Smooth muscle cell (in vitro differentiated cells): ENCODE measurements around the gene MYO3A. TPM values are rescaled to one million over a fixed set of nuclear protein-coding genes. Genes with fewer than 3 reads are reported as not detected.
"Not testable (repeated sequence)": the region's sequence is repeated elsewhere in the genome, so short reads cannot be mapped to it uniquely, and the experiment has no call there.

Source experiments
- DNase-seq: peaks from one replicate; lab custom pipeline; 2025; ENCODE audit not compliant: unreplicated experiment; lab: John Stamatoyannopoulos, UW
- H2AFZ ChIP-seq: fragments of 200-600 bp; sonication (generic); 2 replicates; pipeline ENCODE4 v1.6.0; 2016; ENCODE audit warnings: antibody characterized with exemption, low read depth, mild to moderate bottlenecking
- H3F3A ChIP-seq: fragments of 200-600 bp; sonication (generic); 2 replicates; pipeline ENCODE4 v1.6.0; 2017; ENCODE audit warnings: antibody characterized with exemption, low read depth
- H3K27ac ChIP-seq: fragments of 200-600 bp; sonication (generic); 2 replicates; pipeline ENCODE4 v1.5.1; 2016; ENCODE audit warnings: low read depth, mild to moderate bottlenecking
- H3K27me3 ChIP-seq: fragments of 200-600 bp; sonication (generic); 2 replicates; pipeline ENCODE4 v1.6.1; 2016; ENCODE audit warnings: low read depth, mild to moderate bottlenecking
- H3K36me3 ChIP-seq: fragments of 200-600 bp; sonication (generic); 2 replicates; pipeline ENCODE4 v1.5.1; 2016; ENCODE audit warnings: low read depth
- H3K4me1 ChIP-seq: fragments of 200-600 bp; sonication (generic); 2 replicates; pipeline ENCODE4 v1.5.1; 2016; ENCODE audit warnings: low read depth
- H3K4me2 ChIP-seq: fragments of 200-600 bp; sonication (generic); 2 replicates; pipeline ENCODE4 v1.6.0; 2016; ENCODE audit warnings: mild to moderate bottlenecking
- H3K4me3 ChIP-seq: fragments of 200-600 bp; sonication (generic); 2 replicates; pipeline ENCODE4 v1.5.1; 2016; ENCODE audit warnings: mild to moderate bottlenecking
- H3K79me2 ChIP-seq: fragments of 200-600 bp; sonication (generic); 2 replicates; pipeline ENCODE4 v1.6.0; 2016; ENCODE audit warnings: low read depth, mild to moderate bottlenecking
- H3K9ac ChIP-seq: fragments of 200-600 bp; sonication (generic); 2 replicates; pipeline ENCODE4 v1.6.0; 2016; ENCODE audit warnings: low read depth
- H3K9me3 ChIP-seq: fragments of 200-600 bp; sonication (generic); replicated peaks from 2 replicates; pipeline ENCODE4 v1.5.1; 2016; ENCODE audit warnings: low read depth
- H4K20me1 ChIP-seq: fragments of 200-600 bp; sonication (generic); 2 replicates; pipeline ENCODE4 v1.6.0; 2016; ENCODE audit warnings: low read depth
- CTCF ChIP-seq: fragments of 200-600 bp; sonication (generic); IDR thresholded peaks from 2 replicates; pipeline ENCODE4 v1.5.1; 2017; ENCODE audit warnings: borderline replicate concordance, mild to moderate bottlenecking, antibody characterized with exemption; ENCODE audit not compliant: insufficient read depth, poor library complexity, severe bottlenecking
- WGBS: methylation state at CpG from one replicate; pipeline ENCODE4 v1.1.7; 2016; ENCODE audit warnings: low lambda C conversion rate; 5-methylcytosine and 5-hydroxymethylcytosine counted together
- polyA plus RNA-seq: library from polyadenylated mRNA; unstranded; fragments of >200 nt; fragmentation: Nextera tagmentation; extraction: Ambion mirVana; gene quantifications from 2 replicates; pipeline ENCODE4 v1.2.1, GENCODE V29; 2016
- total RNA-seq: library from RNA; depleted of rRNA; stranded (reverse); fragments of >200 nt; gene quantifications from 2 replicates; pipeline ENCODE4 v1.2.3, GENCODE V29; 2014

MYO3A gene
- total and polyA plus RNA-seq, 2 experiments from 2014 or later, result not detected

- DNase-seq, result no peak
- no peaks in the 10 kb centered on the region for H3K79me2 ChIP-seq
- H3K9ac ChIP-seq, result no peak overlapping the region
- H3K27ac ChIP-seq, result no peak overlapping the region
- no peak for TF ChIP-seq CTCF
- no peaks in the 10 kb centered on the region for H3K36me3 ChIP-seq
- H3K9me3 ChIP-seq, result no peaks in the 10 kb centered on the region
- WGBS, result 85% methylated on average over 2 of the region's 2 CpGs
- H3F3A ChIP-seq, result no peaks in the 10 kb centered on the region
- no peaks in the 10 kb centered on the region for H3K27me3 ChIP-seq
- no peaks in the 10 kb centered on the region for H4K20me1 ChIP-seq
- H3K4me3 ChIP-seq, result no peak overlapping the region
- no peak overlapping the region for H2AFZ ChIP-seq
- no peak overlapping the region for H3K4me2 ChIP-seq
- H3K4me1 ChIP-seq, result no peaks in the 10 kb centered on the region
These were observed 54.6 kb downstream of the MYO3A start for GRCh38 chr10:25988583-25988982.

GRCh38 chr10:25989951-25990350 lies 55.9 kb downstream of the MYO3A start:
- no peak overlapping the region for H2AFZ ChIP-seq
- H3F3A ChIP-seq, result no peaks in the 10 kb centered on the region
- H3K9ac ChIP-seq, result no peak overlapping the region
- H3K79me2 ChIP-seq, result no peaks in the 10 kb centered on the region
- no peak overlapping the region for H3K4me2 ChIP-seq
- H4K20me1 ChIP-seq, result no peaks in the 10 kb centered on the region
- TF ChIP-seq CTCF, result no peak
- DNase-seq, result no peak
- H3K27ac ChIP-seq, result no peak overlapping the region
- no peaks in the 10 kb centered on the region for H3K36me3 ChIP-seq
- no peaks in the 10 kb centered on the region for H3K4me1 ChIP-seq
- 94% methylated on average over 3 of the region's 3 CpGs for WGBS
- no peak overlapping the region for H3K4me3 ChIP-seq
- no peaks in the 10 kb centered on the region for H3K27me3 ChIP-seq
- no peaks in the 10 kb centered on the region for H3K9me3 ChIP-seq

GRCh38 chr10:25999295-25999981 lies 65.4 kb downstream of the MYO3A start:
- no peaks in the 10 kb centered on the region for H3K9me3 ChIP-seq
- no peak for DNase-seq
- H3K4me3 ChIP-seq, result no peak overlapping the region
- H3K4me2 ChIP-seq, result no peak overlapping the region
- H3F3A ChIP-seq, result no peaks in the 10 kb centered on the region
- H3K9ac ChIP-seq, result no peak overlapping the region
- no peaks in the 10 kb centered on the region for H3K27me3 ChIP-seq
- H3K79me2 ChIP-seq, result no peaks in the 10 kb centered on the region
- no peak overlapping the region for H3K27ac ChIP-seq
- 87% methylated on average over 4 of the region's 4 CpGs for WGBS
- TF ChIP-seq CTCF, result no peak
- no peaks in the 10 kb centered on the region for H3K4me1 ChIP-seq
- H3K36me3 ChIP-seq, result no peaks in the 10 kb centered on the region
- H4K20me1 ChIP-seq, result no peaks in the 10 kb centered on the region
- H2AFZ ChIP-seq, result no peak overlapping the region

GRCh38 chr10:26000971-26001370 lies 66.9 kb downstream of the MYO3A start:
- H3K79me2 ChIP-seq, result no peaks in the 10 kb centered on the region
- no peak overlapping the region for H3K9ac ChIP-seq
- no peaks in the 10 kb centered on the region for H3K4me1 ChIP-seq
- H3F3A ChIP-seq, result no peaks in the 10 kb centered on the region
- WGBS, result 80% methylated on average over 5 of the region's 5 CpGs
- no peaks in the 10 kb centered on the region for H3K27me3 ChIP-seq
- no peak overlapping the region for H3K4me3 ChIP-seq
- no peak overlapping the region for H2AFZ ChIP-seq
- TF ChIP-seq CTCF, result no peak
- no peak for DNase-seq
- H3K27ac ChIP-seq, result no peak overlapping the region
- no peak overlapping the region for H3K4me2 ChIP-seq
- H3K9me3 ChIP-seq, result no peaks in the 10 kb centered on the region
- no peaks in the 10 kb centered on the region for H4K20me1 ChIP-seq
- H3K36me3 ChIP-seq, result no peaks in the 10 kb centered on the region

GRCh38 chr10:26002466-26002865 lies 68.4 kb downstream of the MYO3A start:
- not testable (repeated sequence) for H3K27me3 ChIP-seq, H3K9me3 ChIP-seq, H3K4me3 ChIP-seq, H3K27ac ChIP-seq, H2AFZ ChIP-seq, H3K36me3 ChIP-seq, H3K9ac ChIP-seq, H3K4me2 ChIP-seq, H3K4me1 ChIP-seq, H4K20me1 ChIP-seq, DNase-seq, H3F3A ChIP-seq, H3K79me2 ChIP-seq
- 90% methylated on average over 7 of the region's 7 CpGs for WGBS
